ENCODE data around the gene CCNY. TPM values are rescaled to one million over a fixed set of nuclear protein-coding genes. Genes with fewer than 3 reads are reported as not detected.

CCNY gene
- total and polyA plus RNA-seq, 2 experiments from 2014 or later: 51.5 to 55.8 TPM

DNA sequence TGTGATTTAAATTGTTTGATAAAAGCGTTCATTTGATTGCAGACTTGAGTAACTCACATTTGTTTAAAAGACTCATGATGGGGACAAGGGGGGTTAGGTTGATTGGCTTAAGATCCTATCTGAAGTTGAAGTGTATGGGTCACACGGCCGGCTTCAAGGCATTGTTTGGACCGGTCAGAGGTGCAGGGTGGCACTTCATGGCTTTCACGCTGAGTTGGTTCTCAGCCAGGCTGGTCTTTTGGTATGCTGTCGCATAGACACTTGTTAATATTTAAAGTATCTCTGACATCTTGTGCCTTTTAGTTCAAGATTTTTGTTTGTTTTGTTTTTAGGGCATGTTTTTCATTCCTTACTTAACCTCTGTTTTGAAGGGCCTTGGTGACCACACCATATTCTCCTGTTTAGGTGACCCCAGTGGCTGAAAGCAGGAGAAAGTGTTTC is 58.1 kb downstream of the CCNY start:
- no peak overlapping the region for H3K27ac ChIP-seq
- no peak for DNase-seq (ENCODE audit: low spot score)

GRCh38 chr10:35394934-35395333 is 58.6 kb downstream of the CCNY start:
- 97% methylated on average over 3 of the region's 3 CpGs for WGBS (ENCODE audit: low lambda C conversion rate, missing lambda C conversion rate)
- Histone ChIP-seq H3K4me1 (ENCODE audit: insufficient read depth) (peaks cover 23% of the 10 kb centered on the region), H3K79me2 (peaks cover 100% of the 10 kb centered on the region), H3K27me3 (no peaks in the 10 kb centered on the region), H3K36me3 (replicated peaks; ENCODE audit: insufficient read depth, low read depth) (no peaks in the 10 kb centered on the region), H3K4me3 (no peak overlapping the region), H3K9me3 (ENCODE audit: low read depth) (no peaks in the 10 kb centered on the region), H2AFZ (no peak overlapping the region), H3K4me2 (no peak overlapping the region), H4K20me1 (ENCODE audit: insufficient read depth, poor library complexity, severe bottlenecking) (peaks cover 60% of the 10 kb centered on the region), H3K27ac (no peak overlapping the region), H3K9me2 (replicated peaks; ENCODE audit: insufficient read depth) (no peaks in the 10 kb centered on the region)
- no peak for DNase-seq (ENCODE audit: low spot score)
- TF ChIP-seq EZH2phosphoT487 (IDR thresholded peaks at IDR 0.05; ENCODE audit: low read depth, severe bottlenecking, unreplicated experiment) (no peak), CTCF (IDR thresholded peaks at IDR 0.05; ENCODE audit: poor library complexity) (no peak), EZH2 (IDR thresholded peaks at IDR 0.05; ENCODE audit: borderline replicate concordance) (no peak)

More for the DNA sequence above, 58.1 kb downstream of the CCNY start:
- TF ChIP-seq EZH2 (IDR thresholded peaks at IDR 0.05; ENCODE audit: borderline replicate concordance) (no peak), CTCF (IDR thresholded peaks at IDR 0.05; ENCODE audit: poor library complexity) (no peak), EZH2phosphoT487 (IDR thresholded peaks at IDR 0.05; ENCODE audit: low read depth, severe bottlenecking, unreplicated experiment) (no peak)
- Histone ChIP-seq H3K79me2 (peaks cover 100% of the 10 kb centered on the region), H3K9me3 (ENCODE audit: low read depth) (no peaks in the 10 kb centered on the region), H3K36me3 (replicated peaks; ENCODE audit: insufficient read depth, low read depth) (no peaks in the 10 kb centered on the region), H3K27me3 (no peaks in the 10 kb centered on the region), H3K4me3 (no peak overlapping the region), H3K4me2 (no peak overlapping the region), H3K4me1 (ENCODE audit: insufficient read depth) (peaks cover 18% of the 10 kb centered on the region), H4K20me1 (ENCODE audit: insufficient read depth, poor library complexity, severe bottlenecking) (peaks cover 58% of the 10 kb centered on the region), H3K9me2 (replicated peaks; ENCODE audit: insufficient read depth) (no peaks in the 10 kb centered on the region), H2AFZ (no peak overlapping the region)
- 57% methylated on average over 6 of the region's 6 CpGs for WGBS (ENCODE audit: low lambda C conversion rate, missing lambda C conversion rate)

DNA sequence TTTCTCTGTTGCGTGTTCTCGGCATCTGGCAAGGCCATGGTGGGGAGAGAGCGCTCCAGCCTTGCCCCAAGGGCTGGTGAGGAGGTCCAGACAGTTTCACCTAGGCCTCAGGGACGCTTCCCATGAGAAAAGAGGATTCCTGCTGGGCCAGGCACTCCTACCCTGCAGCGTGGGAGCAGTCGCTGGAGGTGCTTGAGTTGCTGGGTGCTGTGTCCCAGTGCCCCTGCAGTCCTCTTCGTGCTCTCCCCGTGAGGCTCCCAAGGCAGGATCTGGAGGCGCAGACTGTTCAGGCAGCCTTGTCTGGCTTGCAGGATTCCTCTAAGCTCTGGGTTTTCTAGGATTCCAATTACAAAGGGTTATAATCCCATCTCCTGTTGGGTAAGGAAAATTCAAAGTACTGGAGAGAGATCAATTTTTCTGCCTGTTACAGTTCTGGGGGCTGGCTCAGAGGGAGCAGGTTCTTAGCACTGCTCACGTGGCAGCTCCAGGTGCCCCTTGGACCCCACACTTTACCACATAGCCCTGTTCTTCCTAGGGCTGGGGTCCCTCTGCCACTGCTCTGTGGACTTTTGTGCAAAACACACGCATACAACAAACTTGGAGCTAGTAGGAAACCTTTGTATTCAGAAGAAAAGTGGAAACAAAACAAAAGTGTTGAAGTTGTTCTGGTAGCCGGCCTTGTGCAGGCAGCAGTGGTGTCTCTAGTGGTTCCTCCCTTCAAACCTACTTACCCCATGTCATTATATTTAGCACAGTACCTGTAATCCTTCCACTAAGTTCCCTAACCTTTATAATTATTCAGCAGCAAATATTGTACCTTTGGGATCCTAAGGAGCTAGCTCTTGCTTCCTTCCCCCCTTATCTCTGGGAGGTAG is 60.5 kb downstream of the CCNY start:
- no peak overlapping the region for H3K27ac ChIP-seq
- no peaks in the 10 kb centered on the region for H3K9me3 ChIP-seq (ENCODE audit: low read depth)
- H3K4me3 ChIP-seq: no peak overlapping the region
- H4K20me1 ChIP-seq (ENCODE audit: insufficient read depth, poor library complexity, severe bottlenecking): peaks cover 71% of the 10 kb centered on the region
- H3K79me2 ChIP-seq: peaks cover 100% of the 10 kb centered on the region
- H3K4me2 ChIP-seq: no peak overlapping the region
- TF ChIP-seq EZH2 (IDR thresholded peaks at IDR 0.05; ENCODE audit: borderline replicate concordance) (no peak), EZH2phosphoT487 (IDR thresholded peaks at IDR 0.05; ENCODE audit: low read depth, severe bottlenecking, unreplicated experiment) (no peak), CTCF (IDR thresholded peaks at IDR 0.05; ENCODE audit: poor library complexity) (no peak)
- no peaks in the 10 kb centered on the region for H3K27me3 ChIP-seq
- peaks cover 26% of the 10 kb centered on the region for H3K4me1 ChIP-seq (ENCODE audit: insufficient read depth)
- H3K36me3 ChIP-seq (replicated peaks; ENCODE audit: insufficient read depth, low read depth): no peaks in the 10 kb centered on the region
- no peak overlapping the region for H2AFZ ChIP-seq
- WGBS (ENCODE audit: low lambda C conversion rate, missing lambda C conversion rate): 73% methylated on average over 12 of the region's 12 CpGs
- no peaks in the 10 kb centered on the region for H3K9me2 ChIP-seq (replicated peaks; ENCODE audit: insufficient read depth)
- no peak for DNase-seq (ENCODE audit: low spot score)

Data from hepatocyte (in vitro differentiated cells).